Gastrocnemius medialis (tissue), 4 donors: ENCODE data around the gene IGLL1. TPM values are rescaled to one million over a fixed set of nuclear protein-coding genes. Genes with fewer than 3 reads are reported as not detected.
"Not testable (repeated sequence)": the region's sequence is repeated elsewhere in the genome, so short reads cannot be mapped to it uniquely, and the experiment has no call there.

ENCODE experiments used
- ATAC-seq, 2 donors: fragments of 150-250 bp; one replicate each; pipeline ENCODE4 v1.9.1; 2016
- DNase-seq, 2 donors: peaks; one replicate each; pipeline ENCODE4 v3.0.0-alpha.2; 2019
- H3K27ac ChIP-seq, 4 donors: fragments of 200-600 bp; sonication (generic); 1 replicate in 1 of 4; 2 replicates in 3 of 4; pipeline ENCODE4 v1.5.1; 2016 to 2018; ENCODE audit warnings: mild to moderate bottlenecking in 2 of 4, moderate library complexity in 1 of 4
- H3K27me3 ChIP-seq, 3 donors: fragments of 200-600 bp; sonication (generic) in 2 of 3; 1 replicate in 1 of 3; 2 replicates in 2 of 3; pipeline versions ENCODE4 v1.5.1 to v1.6.0; 2016 to 2019; ENCODE audit warnings: mild to moderate bottlenecking in 1 of 3, moderate library complexity in 1 of 3
- H3K36me3 ChIP-seq, 2 donors: fragments of 200-600 bp; sonication (generic) in 1 of 2; one replicate each; pipeline ENCODE4 v1.5.1; 2017 to 2018
- H3K4me1 ChIP-seq, 2 donors: fragments of 200-600 bp; sonication (generic) in 1 of 2; one replicate each; pipeline ENCODE4 v1.5.1; 2016 to 2017; ENCODE audit warnings: mild to moderate bottlenecking in 2 of 2
- H3K4me3 ChIP-seq, 4 donors: fragments of 200-600 bp; sonication (generic) in 3 of 4; 1 replicate in 1 of 4; 2 replicates in 3 of 4; pipeline ENCODE4 v1.5.1; 2016 to 2019; ENCODE audit warnings: mild to moderate bottlenecking in 2 of 4
- H3K9me3 ChIP-seq, 3 donors: fragments of 200-600 bp; sonication (generic) in 2 of 3; 1 replicate in 1 of 3; 2 replicates in 2 of 3; pipeline ENCODE4 v1.5.1; 2016 to 2019
- CTCF ChIP-seq, 5 experiments: fragments of 450-650 bp in 3 of 5; fragments of 200-600 bp in 2 of 5; sonication (generic) in 2 of 5; IDR thresholded peaks in 4 of 5; conservative IDR thresholded peaks in 1 of 5; 1 replicate in 4 of 5; 2 replicates in 1 of 5; pipeline ENCODE4 v1.5.1; 2016 to 2019; ENCODE audit warnings: antibody characterized with exemption in 5 of 5, mild to moderate bottlenecking in 3 of 5, moderate library complexity in 3 of 5
- POLR2A ChIP-seq, 2 donors: fragments of 450-650 bp; IDR thresholded peaks; one replicate each; pipeline ENCODE4 v1.6.1; 2017; ENCODE audit warnings: antibody characterized with exemption in 2 of 2, mild to moderate bottlenecking in 2 of 2, moderate library complexity in 2 of 2
- in situ Hi-C, 4 donors: fragments of 200-750 bp; cut with MboI; loops; one replicate each; pipeline versions ENCODE4 v1.15.0 to v1.8.0; 2017; ENCODE audit warnings: low sequenced_read_pairs in 4 of 4
- intact Hi-C: fragments of 100-400 bp; cut with DNase I; formaldehyde crosslinking; loops from one replicate; pipeline ENCODE4 v1.15.1; 2023; ENCODE audit warnings: low total_unique reads
- total RNA-seq, 4 donors: library from RNA; depleted of rRNA; stranded (reverse); fragments of >200 nt; gene quantifications; one replicate each; pipeline versions ENCODE4 v1.1.0 to v1.2.3, GENCODE V29; 2016

IGLL1 gene
- total RNA-seq, 4 donors from 2014 or later = not detected

DNA sequence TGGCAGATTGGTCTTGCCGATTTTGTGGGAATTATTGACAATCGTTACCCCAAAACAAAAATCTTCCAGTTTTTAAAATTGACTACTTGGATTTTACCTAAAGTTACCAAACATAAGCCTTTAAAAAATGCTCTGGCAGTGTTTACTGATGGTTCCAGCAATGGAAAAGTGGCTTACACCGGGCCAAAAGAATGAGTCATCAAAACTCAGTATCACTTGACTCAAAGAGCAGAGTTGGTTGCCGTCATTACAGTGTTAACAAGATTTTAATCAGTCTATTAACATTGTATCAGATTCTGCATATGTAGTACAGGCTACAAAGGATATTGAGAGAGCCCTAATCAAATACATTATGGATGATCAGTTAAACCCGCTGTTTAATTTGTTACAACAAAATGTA is 37.2 kb downstream of the IGLL1 start:
- Histone ChIP-seq H3K9me3 (peaks cover 0 to 4% (median 0%) of the 10 kb centered on the region in 3 donors), H3K4me1 (peaks cover 0 to 9% of the 10 kb centered on the region in 2 donors), H3K36me3 (no peaks in the 10 kb centered on the region), H3K27ac (no peak overlapping the region), H3K27me3 (no peaks in the 10 kb centered on the region), H3K4me3 (no peak overlapping the region)
- DNase-seq (no peak), ATAC-seq (no peak)
- intact Hi-C loops = loop anchor here (5.0 kb wide), 2 partner anchors 224 to 304 kb away; partner anchors contain the start of gene CHCHD10
- in situ Hi-C loops = loop anchor here in 3 of 4 donors (10.0 to 25.0 kb wide), 3 partner anchors 231 to 319 kb away; partner anchors contain the start of gene SLC2A11 (in 3 of the 3)
- TF ChIP-seq CTCF (IDR thresholded peaks at IDR 0.05 in 4 of 5, conservative IDR thresholded peaks at IDR 0.05 in 1 of 5) (no peak), POLR2A (IDR thresholded peaks at IDR 0.05) (no peak)

- intact Hi-C loops (loop anchor here (5.0 kb wide), 2 partner anchors 225 to 305 kb away; partner anchors contain the start of gene CHCHD10), in situ Hi-C loops (loop anchor here in 3 of 4 donors (10.0 to 25.0 kb wide), 3 partner anchors 230 to 320 kb away; partner anchors contain the start of gene SLC2A11 (in 3 of the 3))
- not testable (repeated sequence) for H3K9me3 ChIP-seq, DNase-seq, H3K27me3 ChIP-seq, H3K27ac ChIP-seq, ATAC-seq, H3K4me3 ChIP-seq, H3K36me3 ChIP-seq, H3K4me1 ChIP-seq
Observed at GRCh38 chr22:23542391-23542790, 37.7 kb downstream of the IGLL1 start.

- H3K27me3 ChIP-seq, H3K27ac ChIP-seq, ATAC-seq, H3K9me3 ChIP-seq, H3K36me3 ChIP-seq, H3K4me3 ChIP-seq, DNase-seq, H3K4me1 ChIP-seq: not testable (repeated sequence)
- in situ Hi-C loops = loop anchor here in 3 of 4 donors (10.0 to 25.0 kb wide), 3 partner anchors 230 to 320 kb away; partner anchors contain the start of gene SLC2A11 (in 3 of the 3)
- intact Hi-C loops = loop anchor here (5.0 kb wide), 2 partner anchors 225 to 305 kb away; partner anchors contain the start of gene CHCHD10
- TF ChIP-seq CTCF (IDR thresholded peaks at IDR 0.05 in 4 of 5, conservative IDR thresholded peaks at IDR 0.05 in 1 of 5) = peak; percentile 12 to 75 (median 60)
Observed at GRCh38 chr22:23541849-23542281, 38.2 kb downstream of the IGLL1 start.

GRCh38 chr22:23540837-23541236 is 39.3 kb downstream of the IGLL1 start:
- not testable (repeated sequence) for H3K36me3 ChIP-seq, DNase-seq, H3K27ac ChIP-seq, H3K4me1 ChIP-seq, ATAC-seq, H3K27me3 ChIP-seq, H3K4me3 ChIP-seq, H3K9me3 ChIP-seq
- intact Hi-C loops (loop anchor here (5.0 kb wide), 2 partner anchors 226 to 306 kb away; partner anchors contain the start of gene CHCHD10), in situ Hi-C loops (loop anchor here in 3 of 4 donors (10.0 to 25.0 kb wide), 3 partner anchors 229 to 321 kb away; partner anchors contain the start of gene SLC2A11 (in 3 of the 3))

DNA sequence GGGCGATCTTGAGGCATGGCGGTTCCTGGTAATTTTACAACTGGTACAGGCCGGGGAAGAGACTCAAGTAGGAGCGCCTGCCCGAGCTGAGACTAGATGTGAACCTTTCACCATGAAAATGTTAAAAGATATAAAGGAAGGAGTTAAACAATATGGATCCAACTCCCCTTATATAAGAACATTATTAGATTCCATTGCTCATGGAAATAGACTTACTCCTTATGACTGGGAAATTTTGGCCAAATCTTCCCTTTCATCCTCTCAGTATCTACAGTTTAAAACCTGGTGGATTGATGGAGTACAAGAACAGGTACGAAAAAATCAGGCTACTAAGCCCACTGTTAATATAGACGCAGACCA is 40.3 kb downstream of the IGLL1 start:
- not testable (repeated sequence) for H3K27me3 ChIP-seq, H3K4me3 ChIP-seq, H3K36me3 ChIP-seq, ATAC-seq, H3K9me3 ChIP-seq, H3K4me1 ChIP-seq, DNase-seq, H3K27ac ChIP-seq
- intact Hi-C loops = loop anchor here (1.0 to 5.0 kb wide), 3 partner anchors 19 to 307 kb away; partner anchors contain the start of gene CHCHD10
- in situ Hi-C loops = loop anchor here in 3 of 4 donors (10.0 to 25.0 kb wide), 3 partner anchors 228 to 322 kb away; partner anchors contain the start of gene SLC2A11 (in 3 of the 3)

DNA sequence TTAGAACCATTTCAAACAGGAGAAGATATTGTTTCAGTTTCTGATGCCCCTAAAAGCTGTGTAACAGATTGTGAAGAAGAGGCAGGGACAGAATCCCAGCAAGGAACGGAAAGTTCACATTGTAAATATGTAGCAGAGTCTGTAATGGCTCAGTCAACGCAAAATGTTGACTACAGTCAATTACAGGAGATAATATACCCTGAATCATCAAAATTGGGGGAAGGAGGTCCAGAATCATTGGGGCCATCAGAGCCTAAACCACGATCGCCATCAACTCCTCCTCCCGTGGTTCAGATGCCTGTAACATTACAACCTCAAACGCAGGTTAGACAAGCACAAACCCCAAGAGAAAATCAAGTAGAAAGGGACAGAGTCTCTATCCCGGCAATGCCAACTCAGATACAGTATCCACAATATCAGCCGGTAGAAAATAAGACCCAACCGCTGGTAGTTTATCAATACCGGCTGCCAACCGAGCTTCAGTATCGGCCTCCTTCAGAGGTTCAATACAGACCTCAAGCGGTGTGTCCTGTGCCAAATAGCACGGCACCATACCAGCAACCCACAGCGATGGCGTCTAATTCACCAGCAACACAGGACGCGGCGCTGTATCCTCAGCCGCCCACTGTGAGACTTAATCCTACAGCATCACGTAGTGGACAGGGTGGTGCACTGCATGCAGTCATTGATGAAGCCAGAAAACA is 40.8 kb downstream of the IGLL1 start:
- peak; percentile 45 to 61 for DNase-seq
- H3K27me3 ChIP-seq = no peaks in the 10 kb centered on the region
- in situ Hi-C loops = loop anchor here in 2 of 4 donors (25.0 kb wide), 2 partner anchors 227 to 323 kb away; partner anchors contain the start of gene SLC2A11 (in 2 of the 2)
- no peaks in the 10 kb centered on the region for H3K9me3 ChIP-seq
- H3K4me1 ChIP-seq = peaks cover 0 to 9% of the 10 kb centered on the region in 2 donors
- intact Hi-C loops = loop anchor here (1.0 kb wide), 1 partner anchor 18 kb away; no protein-coding TSS in a partner anchor
- H3K36me3 ChIP-seq = no peaks in the 10 kb centered on the region
- H3K4me3 ChIP-seq = no peak overlapping the region
- ATAC-seq = peak; percentile 92 to 98
- TF ChIP-seq POLR2A (IDR thresholded peaks at IDR 0.05) (no peak), CTCF (IDR thresholded peaks at IDR 0.05 in 4 of 5, conservative IDR thresholded peaks at IDR 0.05 in 1 of 5) (peak; percentile 75 to 86 (median 80))
- H3K27ac ChIP-seq = no peak overlapping the region

DNA sequence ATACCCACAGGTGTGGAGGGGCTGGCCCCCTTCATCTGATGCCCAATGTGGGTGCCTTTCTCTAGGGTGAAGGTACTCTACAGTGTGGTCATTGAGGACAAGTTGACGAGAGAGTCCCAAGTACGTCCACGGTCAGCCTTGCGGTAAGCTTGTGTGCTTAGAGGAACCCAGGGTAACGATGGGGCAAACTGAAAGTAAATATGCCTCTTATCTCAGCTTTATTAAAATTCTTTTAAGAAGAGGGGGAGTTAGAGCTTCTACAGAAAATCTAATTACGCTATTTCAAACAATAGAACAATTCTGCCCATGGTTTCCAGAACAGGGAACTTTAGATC is 41.4 kb downstream of the IGLL1 start:
- H3K4me3 ChIP-seq, H3K27me3 ChIP-seq, H3K9me3 ChIP-seq, ATAC-seq, DNase-seq, H3K27ac ChIP-seq, H3K36me3 ChIP-seq, H3K4me1 ChIP-seq: not testable (repeated sequence)
- intact Hi-C loops (loop anchor here (1.0 kb wide), 1 partner anchor 17 kb away; no protein-coding TSS in a partner anchor), in situ Hi-C loops (loop anchor here in 2 of 4 donors (25.0 kb wide), 2 partner anchors 226 to 324 kb away; partner anchors contain the start of gene SLC2A11 (in 2 of the 2))
